ENCODE measurements around the gene UEVLD. TPM values are rescaled to one million over a fixed set of nuclear protein-coding genes. Genes with fewer than 3 reads are reported as not detected.

UEVLD gene
- total RNA-seq, 2 experiments from 2014 or later, result 13.9 to 22.8 TPM

DNA sequence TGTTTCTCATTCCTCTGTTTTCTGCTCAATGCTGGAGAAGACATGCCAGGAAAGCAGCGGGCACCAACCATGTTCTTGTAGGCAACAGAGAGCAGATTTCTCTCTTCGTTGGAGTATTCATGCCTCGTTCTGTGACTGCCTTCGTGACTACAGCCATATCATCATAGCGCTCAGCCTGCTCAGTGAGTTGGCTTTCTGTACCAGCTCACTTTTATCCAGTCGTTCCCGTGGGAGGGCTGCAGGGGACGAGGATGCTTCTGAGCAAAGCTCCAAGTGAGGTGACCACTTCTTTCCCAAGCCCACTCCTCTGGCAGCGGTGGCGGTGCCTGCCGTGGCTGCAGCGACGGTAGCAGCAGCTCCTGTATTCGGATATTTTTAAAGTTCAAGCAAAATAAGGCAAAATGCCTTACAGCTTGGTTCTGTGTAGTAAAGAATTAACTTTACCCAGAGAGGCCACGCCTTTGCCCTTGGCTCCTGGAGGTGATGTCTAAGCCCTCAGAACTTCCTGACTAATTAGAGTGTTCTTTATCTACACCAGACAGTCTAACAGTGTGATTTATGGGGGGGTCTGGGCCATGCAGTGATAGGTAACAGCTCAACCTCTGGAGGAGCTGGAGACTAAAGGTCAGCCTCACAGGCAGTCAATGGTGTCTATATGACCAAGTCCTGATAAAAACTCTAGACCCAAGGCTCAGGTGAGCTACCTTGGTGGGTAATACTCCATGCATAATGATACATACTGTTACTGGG, 97.6 kb downstream of the UEVLD start:
- ATAC-seq (no peak), DNase-seq (no peak)
- peak overlapping the region; percentile 46 for H3K27ac Mint-ChIP-seq
- TF ChIP-seq, protein P1, sequence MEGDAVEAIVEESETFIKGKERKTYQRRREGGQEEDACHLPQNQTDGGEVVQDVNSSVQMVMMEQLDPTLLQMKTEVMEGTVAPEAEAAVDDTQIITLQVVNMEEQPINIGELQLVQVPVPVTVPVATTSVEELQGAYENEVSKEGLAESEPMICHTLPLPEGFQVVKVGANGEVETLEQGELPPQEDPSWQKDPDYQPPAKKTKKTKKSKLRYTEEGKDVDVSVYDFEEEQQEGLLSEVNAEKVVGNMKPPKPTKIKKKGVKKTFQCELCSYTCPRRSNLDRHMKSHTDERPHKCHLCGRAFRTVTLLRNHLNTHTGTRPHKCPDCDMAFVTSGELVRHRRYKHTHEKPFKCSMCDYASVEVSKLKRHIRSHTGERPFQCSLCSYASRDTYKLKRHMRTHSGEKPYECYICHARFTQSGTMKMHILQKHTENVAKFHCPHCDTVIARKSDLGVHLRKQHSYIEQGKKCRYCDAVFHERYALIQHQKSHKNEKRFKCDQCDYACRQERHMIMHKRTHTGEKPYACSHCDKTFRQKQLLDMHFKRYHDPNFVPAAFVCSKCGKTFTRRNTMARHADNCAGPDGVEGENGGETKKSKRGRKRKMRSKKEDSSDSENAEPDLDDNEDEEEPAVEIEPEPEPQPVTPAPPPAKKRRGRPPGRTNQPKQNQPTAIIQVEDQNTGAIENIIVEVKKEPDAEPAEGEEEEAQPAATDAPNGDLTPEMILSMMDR (IDR thresholded peaks at IDR 0.05), result no peak
- H3K4me1 Mint-ChIP-seq (ENCODE audit: low read depth), result peaks cover 10% of the 10 kb centered on the region
- no peaks in the 10 kb centered on the region for H3K9me3 Mint-ChIP-seq
- ChIA-PET CTCF (no interaction called here), POLR2A (no interaction called here)
- intact Hi-C loops (cut with micrococcal nuclease), result no loop called here
- H3K4me3 Mint-ChIP-seq, result no peak overlapping the region
- peaks cover 32% of the 10 kb centered on the region for H3K36me3 Mint-ChIP-seq (ENCODE audit: low read depth)
- H3K27me3 Mint-ChIP-seq, result no peaks in the 10 kb centered on the region

DNA sequence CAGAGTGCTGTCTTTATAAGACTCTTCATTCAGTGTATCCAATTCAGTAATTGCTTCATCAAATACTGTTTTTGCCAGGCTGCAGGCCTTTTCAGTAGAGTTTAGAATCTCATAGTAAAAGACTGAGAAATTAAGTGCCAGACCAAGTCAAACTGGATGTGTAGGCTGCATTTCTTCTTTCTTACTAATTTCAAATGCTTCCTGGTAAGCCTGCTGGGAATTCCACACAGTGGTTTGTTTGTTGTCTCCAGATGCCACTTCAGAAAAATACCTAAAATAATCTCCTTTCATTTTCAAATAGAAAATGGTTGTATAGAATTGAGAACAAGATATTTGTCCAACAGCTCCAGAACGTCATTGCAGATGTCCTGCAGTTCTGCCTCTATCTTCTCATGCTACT, 98.2 kb downstream of the UEVLD start:
- H3K4me1 Mint-ChIP-seq (ENCODE audit: low read depth), result peaks cover 12% of the 10 kb centered on the region
- ChIA-PET CTCF (no interaction called here), POLR2A (no interaction called here)
- no peak for DNase-seq
- intact Hi-C loops (cut with micrococcal nuclease), result no loop called here
- no peaks in the 10 kb centered on the region for H3K27me3 Mint-ChIP-seq
- H3K4me3 Mint-ChIP-seq, result no peak overlapping the region
- H3K27ac Mint-ChIP-seq, result peak overlapping the region; percentile 46
- H3K9me3 Mint-ChIP-seq, result no peaks in the 10 kb centered on the region
- no peak for ATAC-seq
- TF ChIP-seq, protein P1 (IDR thresholded peaks at IDR 0.05), result no peak
- peaks cover 33% of the 10 kb centered on the region for H3K36me3 Mint-ChIP-seq (ENCODE audit: low read depth)

DNA sequence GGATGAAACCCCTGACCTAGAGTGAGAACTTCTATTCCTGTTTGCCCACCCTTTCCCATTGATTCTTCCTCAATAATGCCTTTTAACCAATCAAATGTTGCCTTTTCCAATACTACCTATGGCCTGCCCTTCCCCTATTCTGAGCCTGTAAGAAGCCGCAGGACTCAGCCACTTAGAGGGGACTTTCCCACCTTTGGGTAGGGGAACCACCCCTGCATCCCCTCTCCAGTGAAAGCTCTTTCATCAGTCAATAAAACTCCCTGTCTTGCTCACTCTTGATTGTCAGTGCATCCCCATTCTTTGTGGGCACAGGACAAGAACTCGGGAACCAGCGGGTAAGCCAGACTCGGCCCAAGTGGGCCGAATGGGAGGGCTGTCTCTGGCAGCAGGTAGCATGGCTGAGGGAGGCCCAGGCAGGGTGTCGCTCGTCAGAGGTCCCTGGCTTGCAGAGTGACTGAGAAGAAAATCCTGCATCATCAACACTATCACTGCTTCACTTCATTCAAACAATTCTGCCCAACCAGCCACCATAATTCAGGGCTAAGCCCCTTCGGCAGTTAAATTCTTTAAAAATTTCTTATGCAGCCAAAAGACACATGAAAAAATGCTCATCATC, 102.5 kb downstream of the UEVLD start:
- Mint-ChIP-seq H3K27me3 (no peaks in the 10 kb centered on the region), H3K4me1 (ENCODE audit: low read depth) (peaks cover 9% of the 10 kb centered on the region), H3K36me3 (ENCODE audit: low read depth) (peaks cover 49% of the 10 kb centered on the region), H3K4me3 (no peak overlapping the region), H3K27ac (peak overlapping the region; percentile 31), H3K9me3 (no peaks in the 10 kb centered on the region)
- peak; percentile 23 for DNase-seq
- ChIA-PET POLR2A (interaction anchor here (1.0 kb wide), 1 partner anchor 32 kb away, joined by 3 read pairs; no protein-coding TSS in a partner anchor), CTCF (interaction anchor here (0.6 kb wide), 1 partner anchor 242 kb away, joined by 3 read pairs; no protein-coding TSS in a partner anchor)
- TF ChIP-seq, protein P1 (IDR thresholded peaks at IDR 0.05), result no peak
- ATAC-seq, result peak; percentile 70
- intact Hi-C loops (cut with micrococcal nuclease), result no loop called here

Other genes starting within 250 kb of the UEVLD start
- 1,000 to 10,000 TPM; 2,418 to 2,447 TPM for gene LDHA, start 194.2 kb downstream of the UEVLD start, total RNA-seq
- gene LDHC, start 176.4 kb downstream of the UEVLD start, total RNA-seq, result not detected
- gene LDHAL6A, start 132.9 kb downstream of the UEVLD start, total RNA-seq, result not detected
- gene TSG101, start 61.8 kb downstream of the UEVLD start, total RNA-seq, result 10 to 100 TPM; 34.0 to 37.4 TPM
- gene MISFA, start 11.1 kb upstream of the UEVLD start, total RNA-seq, result 1 to 10 TPM in 1 of 2 experiments, under 1 TPM in 1; 0.67 to 1.1 TPM
- gene SPTY2D1, start 45.6 kb upstream of the UEVLD start, total RNA-seq, result 10 to 100 TPM; 21.3 TPM
- under 1 TPM; 0.11 to 0.34 TPM for gene TMEM86A, start 110.0 kb upstream of the UEVLD start, total RNA-seq
- 1 to 10 TPM in 1 of 2 experiments, under 1 TPM in 1; 0.43 to 1.4 TPM for gene IGSF22, start 137.5 kb upstream of the UEVLD start, total RNA-seq
- gene PTPN5, start 203.1 kb upstream of the UEVLD start, total RNA-seq, result not detected

Measured in activated CD8-positive, alpha-beta T cell treated with anti-CD3 and anti-CD28 coated beads for 36 hours (primary cell).